Thyroid gland (tissue), 4 donors: ENCODE measurements around the gene ANGPT4. TPM values are rescaled to one million over a fixed set of nuclear protein-coding genes. Genes with fewer than 3 reads are reported as not detected.

Experiments used
- DNase-seq, 2 donors: peaks; one replicate each; pipeline ENCODE4 v3.0.0-alpha.2; 2019
- H3K27ac ChIP-seq, 3 donors: fragments of 200-600 bp; sonication (generic); 1 replicate in 2 of 3; 2 replicates in 1 of 3; pipeline ENCODE4 v1.5.1; 2016 to 2019; ENCODE audit warnings: mild to moderate bottlenecking in 1 of 3, moderate library complexity in 1 of 3
- H3K27me3 ChIP-seq: fragments of 200-600 bp; sonication (generic); one replicate; pipeline ENCODE4 v1.5.1; 2019
- H3K36me3 ChIP-seq, 2 donors: fragments of 200-600 bp; sonication (generic); one replicate each; pipeline ENCODE4 v1.5.1; 2016 to 2019
- H3K4me1 ChIP-seq, 2 donors: fragments of 200-600 bp; sonication (generic); one replicate each; pipeline ENCODE4 v1.5.1; 2017 to 2019
- H3K4me3 ChIP-seq, 3 donors: fragments of 200-600 bp; sonication (generic); replicated peaks in 1 of 3; 1 replicate in 2 of 3; 2 replicates in 1 of 3; pipeline ENCODE4 v1.5.1; 2016; ENCODE audit warnings: mild to moderate bottlenecking in 1 of 3
- H3K9me3 ChIP-seq: fragments of 200-600 bp; sonication (generic); one replicate; pipeline ENCODE4 v1.5.1; 2017
- CTCF ChIP-seq, 6 experiments: fragments of 200-600 bp in 3 of 6; fragments of 450-650 bp in 3 of 6; sonication (generic) in 3 of 6; IDR thresholded peaks; one replicate each; pipeline ENCODE4 v1.5.1; 2016 to 2019; ENCODE audit warnings: antibody characterized with exemption in 6 of 6, mild to moderate bottlenecking in 2 of 6, inconsistent platforms in 1 of 6, moderate library complexity in 1 of 6
- POLR2A ChIP-seq, 2 donors: fragments of 450-650 bp; IDR thresholded peaks; one replicate each; pipeline ENCODE4 v1.6.1; 2017; ENCODE audit warnings: antibody characterized with exemption in 2 of 2, mild to moderate bottlenecking in 2 of 2, moderate library complexity in 1 of 2
- WGBS, 2 donors: methylation state at CpG; one replicate each; pipeline ENCODE4 v1.1.5; 2017; 5-methylcytosine and 5-hydroxymethylcytosine counted together
- intact Hi-C: fragments of 100-400 bp; cut with DNase I; formaldehyde crosslinking; loops from one replicate; pipeline ENCODE4 v1.15.1; 2023
- total RNA-seq, 4 donors: library from RNA; depleted of rRNA; stranded (reverse); fragments of >200 nt; gene quantifications; one replicate each; pipeline ENCODE4 v1.2.3, GENCODE V29; 2016

The ANGPT4 gene
- total RNA-seq, 4 donors from 2014 or later: 0.40 to 3.8 (median 3.2) TPM

GRCh38 chr20:821731-822065, 94.4 kb downstream of the ANGPT4 start:
- WGBS, 2 donors: 96 to 97% methylated on average over 3 of the region's 3 CpGs
- H3K36me3 ChIP-seq: no peaks in the 10 kb centered on the region
- H3K4me3 ChIP-seq: no peak overlapping the region
- H3K9me3 ChIP-seq: no peaks in the 10 kb centered on the region
- intact Hi-C loops: no loop called here
- H3K27me3 ChIP-seq: no peaks in the 10 kb centered on the region
- no peaks in the 10 kb centered on the region for H3K4me1 ChIP-seq
- no peak overlapping the region for H3K27ac ChIP-seq
- DNase-seq: no peak
- no peak for TF ChIP-seq CTCF (IDR thresholded peaks at IDR 0.05)
- TF ChIP-seq POLR2A (IDR thresholded peaks at IDR 0.05): no peak

DNA sequence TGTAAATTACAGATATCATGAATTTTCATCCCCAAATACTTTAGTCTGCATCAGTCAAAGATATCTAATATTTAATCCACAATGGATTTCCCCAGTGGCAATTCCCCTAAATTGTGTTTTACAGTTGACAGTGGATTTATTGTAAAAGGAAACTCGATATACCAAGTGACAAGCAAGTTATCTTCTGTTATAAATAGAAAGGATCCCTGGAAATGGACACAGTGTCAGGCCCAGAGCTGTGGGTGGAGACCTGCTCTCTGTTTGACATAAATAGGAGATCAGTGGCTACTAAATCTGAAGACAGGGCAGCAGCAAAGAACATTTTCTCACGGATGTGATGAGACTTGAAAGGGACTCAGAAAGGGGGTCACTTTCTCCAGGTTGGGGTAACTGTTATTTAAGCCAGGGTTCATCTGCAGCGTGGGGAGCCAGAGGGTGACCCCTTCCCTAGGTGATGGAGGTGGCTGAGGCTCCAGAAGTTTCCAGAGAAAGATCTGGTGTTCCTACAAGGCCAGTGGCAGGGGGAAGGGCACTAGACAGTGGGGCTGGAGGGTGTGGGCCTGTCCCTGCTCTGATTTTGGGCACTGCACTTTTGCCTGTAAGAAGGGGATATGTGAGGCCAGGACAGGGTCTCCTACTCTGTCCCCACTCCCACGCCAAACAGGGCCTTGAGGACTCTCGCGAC, 94.9 kb downstream of the ANGPT4 start:
- no peaks in the 10 kb centered on the region for H3K4me1 ChIP-seq
- H3K27me3 ChIP-seq: no peaks in the 10 kb centered on the region
- no peaks in the 10 kb centered on the region for H3K9me3 ChIP-seq
- WGBS, 2 donors: 72 to 83% methylated on average over 6 of the region's 6 CpGs
- H3K36me3 ChIP-seq: no peaks in the 10 kb centered on the region
- H3K27ac ChIP-seq: no peak overlapping the region
- TF ChIP-seq CTCF (IDR thresholded peaks at IDR 0.05): no peak
- no peak for TF ChIP-seq POLR2A (IDR thresholded peaks at IDR 0.05)
- DNase-seq: no peak
- no peak overlapping the region for H3K4me3 ChIP-seq
- intact Hi-C loops: no loop called here

- no peaks in the 10 kb centered on the region for H3K27me3 ChIP-seq
- TF ChIP-seq POLR2A (IDR thresholded peaks at IDR 0.05) (no peak), CTCF (IDR thresholded peaks at IDR 0.05) (no peak)
- no peak for DNase-seq
- no peaks in the 10 kb centered on the region for H3K36me3 ChIP-seq
- WGBS, 2 donors: 97 to 99% methylated on average over 3 of the region's 3 CpGs
- no peaks in the 10 kb centered on the region for H3K9me3 ChIP-seq
- H3K4me1 ChIP-seq: no peaks in the 10 kb centered on the region
- no peak overlapping the region for H3K4me3 ChIP-seq
- intact Hi-C loops: no loop called here
- H3K27ac ChIP-seq: no peak overlapping the region
These were observed 95.7 kb downstream of the ANGPT4 start for GRCh38 chr20:820323-820953.

Other genes with a start within 250 kb of the ANGPT4 start
- gene SCRT2, start 240.5 kb downstream of the ANGPT4 start, total RNA-seq: not detected
- gene SLC52A3, start 147.8 kb downstream of the ANGPT4 start, total RNA-seq: 1 to 10 TPM in 1 of 4 donors, under 1 TPM in 3; 0.24 to 2.0 (median 0.63) TPM
- gene FAM110A, start 82.6 kb downstream of the ANGPT4 start, total RNA-seq: 10 to 100 TPM in 1 of 4 donors, 1 to 10 TPM in 3; 7.0 to 15.5 (median 8.5) TPM
- gene RSPO4, start 86.0 kb upstream of the ANGPT4 start, total RNA-seq: 1 to 10 TPM in 2 of 4 donors, under 1 TPM in 2; 0.27 to 4.8 (median 0.65) TPM
- gene PSMF1, start 202.3 kb upstream of the ANGPT4 start, total RNA-seq: 100 to 1,000 TPM in 2 of 4 donors, 10 to 100 TPM in 2; 74.8 to 189 (median 105) TPM